Thyroid gland (tissue), 4 donors: ENCODE data around the gene ROPN1L. TPM values are rescaled to one million over a fixed set of nuclear protein-coding genes. Genes with fewer than 3 reads are reported as not detected.
A peak's percentile ranks its signal among the peaks of the same experiment; 100 is the strongest.

ENCODE experiments used
- DNase-seq, 2 donors: peaks; one replicate each; pipeline ENCODE4 v3.0.0-alpha.2; 2019
- H3K27ac ChIP-seq, 3 donors: fragments of 200-600 bp; sonication (generic); 1 replicate in 2 of 3; 2 replicates in 1 of 3; pipeline ENCODE4 v1.5.1; 2016 to 2019; ENCODE audit warnings: mild to moderate bottlenecking in 1 of 3, moderate library complexity in 1 of 3
- H3K27me3 ChIP-seq: fragments of 200-600 bp; sonication (generic); one replicate; pipeline ENCODE4 v1.5.1; 2019
- H3K36me3 ChIP-seq, 2 donors: fragments of 200-600 bp; sonication (generic); one replicate each; pipeline ENCODE4 v1.5.1; 2016 to 2019
- H3K4me1 ChIP-seq, 2 donors: fragments of 200-600 bp; sonication (generic); one replicate each; pipeline ENCODE4 v1.5.1; 2017 to 2019
- H3K4me3 ChIP-seq, 3 donors: fragments of 200-600 bp; sonication (generic); replicated peaks in 1 of 3; 1 replicate in 2 of 3; 2 replicates in 1 of 3; pipeline ENCODE4 v1.5.1; 2016; ENCODE audit warnings: mild to moderate bottlenecking in 1 of 3
- H3K9me3 ChIP-seq: fragments of 200-600 bp; sonication (generic); one replicate; pipeline ENCODE4 v1.5.1; 2017
- POLR2A ChIP-seq, 2 donors: fragments of 450-650 bp; IDR thresholded peaks; one replicate each; pipeline ENCODE4 v1.6.1; 2017; ENCODE audit warnings: antibody characterized with exemption in 2 of 2, mild to moderate bottlenecking in 2 of 2, moderate library complexity in 1 of 2
- WGBS, 2 donors: methylation state at CpG; one replicate each; pipeline ENCODE4 v1.1.5; 2017; 5-methylcytosine and 5-hydroxymethylcytosine counted together
- intact Hi-C: fragments of 100-400 bp; cut with DNase I; formaldehyde crosslinking; loops from one replicate; pipeline ENCODE4 v1.15.1; 2023
- total RNA-seq, 4 donors: library from RNA; depleted of rRNA; stranded (reverse); fragments of >200 nt; gene quantifications; one replicate each; pipeline ENCODE4 v1.2.3, GENCODE V29; 2016
- TF ChIP-seq, protein P1 (sequence below), 6 experiments: fragments of 200-600 bp in 3 of 6; fragments of 450-650 bp in 3 of 6; sonication (generic) in 3 of 6; IDR thresholded peaks; one replicate each; pipeline ENCODE4 v1.5.1; 2016 to 2019; ENCODE audit warnings: antibody characterized with exemption in 6 of 6, mild to moderate bottlenecking in 2 of 6, inconsistent platforms in 1 of 6, moderate library complexity in 1 of 6

The ROPN1L gene
- total RNA-seq, 4 donors from 2014 or later, result 2.0 to 3.0 (median 2.1) TPM; not detected in 1

DNA sequence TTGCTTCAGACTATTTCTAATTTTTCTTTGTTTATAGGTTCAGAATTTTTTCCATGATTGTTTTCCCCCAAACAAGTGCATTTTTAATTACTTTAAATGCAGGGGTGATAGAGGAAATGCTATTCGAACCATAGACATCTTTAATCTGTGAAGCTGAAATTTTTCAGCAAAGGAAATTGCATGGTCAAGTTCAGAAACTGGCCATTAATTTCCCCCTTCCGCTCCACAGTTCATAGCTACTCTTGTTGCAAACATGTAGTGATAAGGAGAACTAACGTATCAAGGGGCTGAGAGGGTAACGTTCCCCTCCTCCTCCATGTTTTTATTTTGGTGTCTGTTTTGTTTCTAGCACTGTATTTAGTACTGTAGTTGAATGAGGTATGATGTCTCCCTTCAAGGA, 3.4 kb upstream of the ROPN1L start:
- no peak for DNase-seq
- intact Hi-C loops, result no loop called here
- Histone ChIP-seq H3K36me3 (peaks cover 7 to 13% of the 10 kb centered on the region in 2 donors), H3K27ac (no peak overlapping the region), H3K4me3 (no peak overlapping the region), H3K4me1 (peaks cover 4 to 7% of the 10 kb centered on the region in 2 donors), H3K27me3 (no peaks in the 10 kb centered on the region), H3K9me3 (no peaks in the 10 kb centered on the region)
- WGBS, 2 donors, result 94% methylated on average over 4 of the region's 4 CpGs
- TF ChIP-seq, protein P1, sequence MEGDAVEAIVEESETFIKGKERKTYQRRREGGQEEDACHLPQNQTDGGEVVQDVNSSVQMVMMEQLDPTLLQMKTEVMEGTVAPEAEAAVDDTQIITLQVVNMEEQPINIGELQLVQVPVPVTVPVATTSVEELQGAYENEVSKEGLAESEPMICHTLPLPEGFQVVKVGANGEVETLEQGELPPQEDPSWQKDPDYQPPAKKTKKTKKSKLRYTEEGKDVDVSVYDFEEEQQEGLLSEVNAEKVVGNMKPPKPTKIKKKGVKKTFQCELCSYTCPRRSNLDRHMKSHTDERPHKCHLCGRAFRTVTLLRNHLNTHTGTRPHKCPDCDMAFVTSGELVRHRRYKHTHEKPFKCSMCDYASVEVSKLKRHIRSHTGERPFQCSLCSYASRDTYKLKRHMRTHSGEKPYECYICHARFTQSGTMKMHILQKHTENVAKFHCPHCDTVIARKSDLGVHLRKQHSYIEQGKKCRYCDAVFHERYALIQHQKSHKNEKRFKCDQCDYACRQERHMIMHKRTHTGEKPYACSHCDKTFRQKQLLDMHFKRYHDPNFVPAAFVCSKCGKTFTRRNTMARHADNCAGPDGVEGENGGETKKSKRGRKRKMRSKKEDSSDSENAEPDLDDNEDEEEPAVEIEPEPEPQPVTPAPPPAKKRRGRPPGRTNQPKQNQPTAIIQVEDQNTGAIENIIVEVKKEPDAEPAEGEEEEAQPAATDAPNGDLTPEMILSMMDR (IDR thresholded peaks at IDR 0.05), result no peak
- TF ChIP-seq POLR2A (IDR thresholded peaks at IDR 0.05), result no peak

DNA sequence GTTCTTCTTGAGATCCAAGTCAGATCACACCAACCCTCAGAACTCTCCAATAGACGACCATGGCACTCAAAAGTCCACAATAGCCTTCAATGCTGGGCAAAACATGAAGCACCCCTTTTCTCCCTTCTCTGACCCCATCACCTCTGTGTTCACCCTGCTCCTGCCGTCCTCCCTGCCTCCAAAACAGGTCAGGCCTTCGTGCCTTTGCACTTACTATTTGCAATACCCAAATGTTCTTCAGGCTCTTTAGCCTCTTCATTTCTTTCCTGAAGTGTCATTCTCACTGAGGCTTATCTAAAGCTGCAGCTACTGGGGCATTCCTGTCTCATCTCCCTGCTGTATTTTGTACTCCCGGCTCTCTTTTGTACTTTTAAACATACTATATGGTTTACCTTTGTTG, 2.0 kb upstream of the ROPN1L start:
- no peaks in the 10 kb centered on the region for H3K9me3 ChIP-seq
- intact Hi-C loops, result no loop called here
- peaks cover 0 to under 1% of the 10 kb centered on the region in 2 donors for H3K36me3 ChIP-seq
- H3K4me1 ChIP-seq, result peaks cover 4 to 7% of the 10 kb centered on the region in 2 donors
- no peak for DNase-seq
- WGBS, 2 donors, result 67 to 73% methylated on average over 4 of the region's 4 CpGs
- no peak overlapping the region for H3K27ac ChIP-seq
- TF ChIP-seq, protein P1 (IDR thresholded peaks at IDR 0.05), result no peak
- TF ChIP-seq POLR2A (IDR thresholded peaks at IDR 0.05), result no peak
- H3K4me3 ChIP-seq, result no peak overlapping the region
- no peaks in the 10 kb centered on the region for H3K27me3 ChIP-seq

DNA sequence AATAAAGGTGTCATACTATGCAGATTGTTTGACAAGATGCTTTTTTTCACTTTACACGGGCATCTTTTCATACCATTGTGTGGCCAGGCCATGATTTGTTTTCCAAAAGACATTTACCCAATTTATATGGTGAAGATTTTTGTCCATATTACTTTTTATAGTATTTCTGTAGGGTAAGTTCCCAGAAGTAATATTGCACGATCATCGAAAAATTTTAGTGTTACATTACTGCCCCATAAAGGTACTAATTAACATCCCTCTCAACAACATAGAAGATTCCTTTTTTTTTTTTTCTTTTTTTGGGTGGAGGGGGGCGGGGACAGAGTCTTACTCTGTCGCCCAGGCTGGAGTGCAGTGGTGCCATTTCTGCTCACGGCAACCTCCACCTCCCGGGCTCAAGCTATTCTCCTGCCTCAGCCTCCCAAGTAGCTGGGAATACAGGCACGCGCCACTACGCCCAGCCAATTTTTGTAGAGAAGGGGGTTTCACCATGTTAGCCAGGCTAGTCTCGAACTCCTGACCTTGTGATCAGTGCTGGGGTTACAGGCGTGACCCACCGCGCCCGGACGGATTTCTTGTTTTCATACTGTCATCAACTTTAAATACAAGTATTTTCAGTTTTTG, 1.2 kb upstream of the ROPN1L start:
- intact Hi-C loops, result no loop called here
- no peak for DNase-seq
- WGBS, 2 donors, result 81 to 85% methylated on average over 16 of the region's 16 CpGs
- no peak overlapping the region for H3K27ac ChIP-seq
- no peaks in the 10 kb centered on the region for H3K36me3 ChIP-seq
- H3K4me1 ChIP-seq, result peaks cover 4 to 7% of the 10 kb centered on the region in 2 donors
- TF ChIP-seq, protein P1 (IDR thresholded peaks at IDR 0.05), result no peak
- no peak for TF ChIP-seq POLR2A (IDR thresholded peaks at IDR 0.05)
- H3K4me3 ChIP-seq, result no peak overlapping the region
- no peaks in the 10 kb centered on the region for H3K27me3 ChIP-seq
- no peaks in the 10 kb centered on the region for H3K9me3 ChIP-seq

DNA sequence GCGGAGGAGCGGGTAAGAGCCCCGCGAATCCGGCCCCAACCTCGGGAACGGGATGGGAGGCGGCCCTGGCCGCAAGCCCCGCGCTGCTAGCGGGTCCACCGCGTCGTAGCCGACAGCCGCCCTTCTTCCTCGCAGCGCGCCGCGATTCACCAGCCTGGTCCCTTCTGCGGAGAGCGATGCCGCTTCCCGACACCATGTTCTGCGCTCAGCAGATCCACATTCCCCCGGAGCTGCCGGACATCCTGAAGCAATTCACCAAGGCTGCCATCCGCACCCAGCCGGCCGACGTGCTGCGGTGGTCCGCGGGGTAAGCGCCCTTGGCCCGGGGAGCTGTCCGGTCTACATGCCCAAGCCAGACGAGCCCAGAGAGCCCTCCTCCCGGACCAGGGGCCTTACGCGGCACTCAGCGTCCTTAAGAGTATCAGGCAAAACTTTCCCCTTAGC, 335 bp downstream of the ROPN1L start:
- Histone ChIP-seq H3K27me3 (no peaks in the 10 kb centered on the region), H3K9me3 (no peaks in the 10 kb centered on the region), H3K4me3 (peak overlapping the region; percentile 5 to 41 (median 17)), H3K4me1 (peaks cover 4 to 7% of the 10 kb centered on the region in 2 donors), H3K36me3 (no peaks in the 10 kb centered on the region), H3K27ac (no peak overlapping the region)
- intact Hi-C loops, result no loop called here
- WGBS, 2 donors, result 1 to 3% methylated on average over 10 to 32 of the region's 44 CpGs
- TF ChIP-seq, protein P1 (IDR thresholded peaks at IDR 0.05), result no peak
- TF ChIP-seq POLR2A (IDR thresholded peaks at IDR 0.05), result no peak
- DNase-seq, result no peak

DNA sequence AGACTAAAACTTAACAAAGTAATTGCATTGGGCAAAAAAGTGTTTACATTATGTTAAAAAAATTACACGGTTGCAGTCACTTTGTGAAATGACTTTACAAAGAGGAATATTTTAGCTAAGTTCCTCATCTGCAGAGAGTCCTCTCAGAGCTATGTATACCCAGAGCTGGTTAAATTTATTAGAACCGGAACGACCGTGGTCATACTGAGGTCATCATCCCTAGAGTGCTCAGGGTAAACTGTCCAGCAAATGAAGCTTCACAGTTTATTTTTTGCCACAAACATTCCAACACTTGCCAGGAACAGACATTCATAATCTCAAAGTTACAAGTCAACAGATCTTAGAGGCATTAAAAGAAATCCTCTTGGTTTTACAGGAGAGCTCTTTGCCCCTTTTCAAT, 897 bp downstream of the ROPN1L start:
- TF ChIP-seq, protein P1 (IDR thresholded peaks at IDR 0.05), result no peak
- TF ChIP-seq POLR2A (IDR thresholded peaks at IDR 0.05), result no peak
- intact Hi-C loops, result no loop called here
- 31 to 41% methylated on average over 4 of the region's 4 CpGs for WGBS, 2 donors
- H3K4me3 ChIP-seq, result peak overlapping the region in 1 of 3 donors; percentile 41
- no peak overlapping the region for H3K27ac ChIP-seq
- H3K9me3 ChIP-seq, result no peaks in the 10 kb centered on the region
- H3K27me3 ChIP-seq, result no peaks in the 10 kb centered on the region
- peaks cover 4 to 7% of the 10 kb centered on the region in 2 donors for H3K4me1 ChIP-seq
- no peaks in the 10 kb centered on the region for H3K36me3 ChIP-seq
- DNase-seq, result no peak
